Endodermal cell (in vitro differentiated cells): ENCODE data around the gene FGF3. TPM values are rescaled to one million over a fixed set of nuclear protein-coding genes. Genes with fewer than 3 reads are reported as not detected.

Experiments used
- DNase-seq: peaks from one replicate; pipeline ENCODE4 v3.0.0-alpha.2; 2017
- H3K27ac ChIP-seq: 2 replicates; pipeline ENCODE4 v1.5.1; 2013; ENCODE audit warnings: mild to moderate bottlenecking, low read depth, low read length, moderate library complexity
- H3K27me3 ChIP-seq: 2 replicates; pipeline ENCODE4 v1.6.1; 2013; ENCODE audit warnings: mild to moderate bottlenecking, low read length, moderate library complexity; ENCODE audit not compliant: insufficient read depth, control insufficient read depth, poor library complexity, severe bottlenecking
- H3K36me3 ChIP-seq: 2 replicates; pipeline ENCODE4 v1.7.0; 2013; ENCODE audit warnings: mild to moderate bottlenecking, low read length, moderate library complexity; ENCODE audit not compliant: control insufficient read depth, insufficient read depth
- H3K4me1 ChIP-seq: one replicate; pipeline ENCODE4 v1.7.0; 2013; ENCODE audit warnings: low read length; ENCODE audit not compliant: control insufficient read depth, insufficient read depth
- H3K4me3 ChIP-seq: 2 replicates; pipeline ENCODE4 v1.5.1; 2013; ENCODE audit warnings: mild to moderate bottlenecking, low read length, moderate library complexity
- H3K9ac ChIP-seq: 2 replicates; pipeline ENCODE4 v1.6.1; 2013; ENCODE audit warnings: mild to moderate bottlenecking, low read length, moderate library complexity; ENCODE audit not compliant: poor library complexity, severe bottlenecking; ENCODE audit errors: extremely low read depth
- H3K9me3 ChIP-seq: 2 replicates; pipeline ENCODE4 v1.6.1; 2013; ENCODE audit warnings: mild to moderate bottlenecking, low read length, moderate library complexity; ENCODE audit not compliant: control insufficient read depth
- H3K27ac Mint-ChIP-seq: 2 replicates; pipeline ENCODE4 v1.8.0; 2020; ENCODE audit warnings: mixed read lengths
- H3K27me3 Mint-ChIP-seq: 2 replicates; pipeline ENCODE4 v1.8.0; 2021; ENCODE audit warnings: mild to moderate bottlenecking, mixed read lengths; ENCODE audit not compliant: insufficient read depth
- H3K36me3 Mint-ChIP-seq: 2 replicates; pipeline ENCODE4 v1.8.0; 2020; ENCODE audit warnings: low read depth, mixed read lengths
- H3K4me1 Mint-ChIP-seq: 2 replicates; pipeline ENCODE4 v1.8.0; 2020; ENCODE audit warnings: mixed read lengths
- H3K4me3 Mint-ChIP-seq: 2 replicates; pipeline ENCODE4 v1.8.0; 2020; ENCODE audit warnings: mild to moderate bottlenecking, moderate library complexity, mixed read lengths
- H3K9me3 Mint-ChIP-seq: 2 replicates; pipeline ENCODE4 v1.8.0; 2020; ENCODE audit warnings: mild to moderate bottlenecking, mixed read lengths
- CTCF ChIP-seq: fragments of 200-600 bp; sonication (generic); conservative IDR thresholded peaks from 2 replicates; pipeline ENCODE4 v1.5.0; 2021; ENCODE audit warnings: antibody characterized with exemption, mild to moderate bottlenecking
- WGBS, 2 experiments: methylation state at CpG; one replicate each; pipeline versions ENCODE4 v1.1.5 to v1.1.7; 2013; ENCODE audit warnings: missing lambda C conversion rate in 2 of 2, mixed read lengths in 1 of 2; ENCODE audit not compliant: insufficient coverage in 1 of 2, insufficient read length in 1 of 2; 5-methylcytosine and 5-hydroxymethylcytosine counted together
- total RNA-seq, 2 donors: library from RNA; stranded (reverse); fragmentation: NEBNext Ultra II Directional in 1 of 2; extraction: Animal tissue kit (Norgen Biotek cat#: 25700) in 1 of 2; gene quantifications; 2 replicates in 1 of 2; 3 replicates in 1 of 2; pipeline ENCODE4 v1.2.1, GENCODE V29; 2021

The FGF3 gene
- total RNA-seq, 2 donors from 2014 or later, result not detected

GRCh38 chr11:69825037-69825834 lies 6.0 kb upstream of the FGF3 start:
- H3K27ac Mint-ChIP-seq, result no peak overlapping the region
- Histone ChIP-seq H3K4me3 (no peak overlapping the region), H3K9ac (no peak overlapping the region), H3K27me3 (peaks cover 34% of the 10 kb centered on the region), H3K27ac (no peak overlapping the region), H3K4me1 (peaks cover 4% of the 10 kb centered on the region), H3K9me3 (no peaks in the 10 kb centered on the region), H3K36me3 (no peaks in the 10 kb centered on the region)
- DNase-seq, result no peak
- no peak overlapping the region for H3K4me3 Mint-ChIP-seq
- H3K4me1 Mint-ChIP-seq, result peaks cover 10% of the 10 kb centered on the region
- H3K9me3 Mint-ChIP-seq, result peaks cover 13% of the 10 kb centered on the region
- no peaks in the 10 kb centered on the region for H3K36me3 Mint-ChIP-seq
- H3K27me3 Mint-ChIP-seq, result peaks cover 46% of the 10 kb centered on the region
- no peak for TF ChIP-seq CTCF
- WGBS, 2 experiments, result 88 to 89% methylated on average over 10 to 20 of the region's 20 CpGs

GRCh38 chr11:69823641-69824265 lies 4.5 kb upstream of the FGF3 start:
- Mint-ChIP-seq H3K27ac (no peak overlapping the region), H3K27me3 (peaks cover 59% of the 10 kb centered on the region), H3K4me1 (peaks cover 9% of the 10 kb centered on the region), H3K4me3 (no peak overlapping the region), H3K9me3 (peaks cover 13% of the 10 kb centered on the region), H3K36me3 (no peaks in the 10 kb centered on the region)
- Histone ChIP-seq H3K27ac (no peak overlapping the region), H3K4me1 (peaks cover 2% of the 10 kb centered on the region), H3K9me3 (no peaks in the 10 kb centered on the region), H3K36me3 (no peaks in the 10 kb centered on the region), H3K9ac (no peak overlapping the region), H3K27me3 (peaks cover 49% of the 10 kb centered on the region), H3K4me3 (no peak overlapping the region)
- 82 to 94% methylated on average over 2 to 4 of the region's 6 CpGs for WGBS, 2 experiments
- no peak for TF ChIP-seq CTCF
- DNase-seq, result no peak

- Histone ChIP-seq H3K4me3 (no peak overlapping the region), H3K27ac (no peak overlapping the region), H3K9ac (no peak overlapping the region), H3K4me1 (no peaks in the 10 kb centered on the region), H3K9me3 (no peaks in the 10 kb centered on the region), H3K36me3 (no peaks in the 10 kb centered on the region), H3K27me3 (peaks cover 58% of the 10 kb centered on the region)
- no peak for DNase-seq
- no peak for TF ChIP-seq CTCF
- 87 to 88% methylated on average over 13 to 15 of the region's 15 CpGs for WGBS, 2 experiments
- H3K27me3 Mint-ChIP-seq, result peaks cover 67% of the 10 kb centered on the region
- no peaks in the 10 kb centered on the region for H3K4me1 Mint-ChIP-seq
- no peak overlapping the region for H3K27ac Mint-ChIP-seq
- no peak overlapping the region for H3K4me3 Mint-ChIP-seq
- peaks cover 13% of the 10 kb centered on the region for H3K9me3 Mint-ChIP-seq
- H3K36me3 Mint-ChIP-seq, result no peaks in the 10 kb centered on the region
Observed at GRCh38 chr11:69822676-69823494, 3.7 kb upstream of the FGF3 start.
